Measurements from ENCODE around the gene ZSCAN29. TPM values are rescaled to one million over a fixed set of nuclear protein-coding genes. Genes with fewer than 3 reads are reported as not detected.

Gene ZSCAN29
- total and polyA plus RNA-seq, 9 donors, result 8.5 to 24.1 (median 19.0) TPM

DNA sequence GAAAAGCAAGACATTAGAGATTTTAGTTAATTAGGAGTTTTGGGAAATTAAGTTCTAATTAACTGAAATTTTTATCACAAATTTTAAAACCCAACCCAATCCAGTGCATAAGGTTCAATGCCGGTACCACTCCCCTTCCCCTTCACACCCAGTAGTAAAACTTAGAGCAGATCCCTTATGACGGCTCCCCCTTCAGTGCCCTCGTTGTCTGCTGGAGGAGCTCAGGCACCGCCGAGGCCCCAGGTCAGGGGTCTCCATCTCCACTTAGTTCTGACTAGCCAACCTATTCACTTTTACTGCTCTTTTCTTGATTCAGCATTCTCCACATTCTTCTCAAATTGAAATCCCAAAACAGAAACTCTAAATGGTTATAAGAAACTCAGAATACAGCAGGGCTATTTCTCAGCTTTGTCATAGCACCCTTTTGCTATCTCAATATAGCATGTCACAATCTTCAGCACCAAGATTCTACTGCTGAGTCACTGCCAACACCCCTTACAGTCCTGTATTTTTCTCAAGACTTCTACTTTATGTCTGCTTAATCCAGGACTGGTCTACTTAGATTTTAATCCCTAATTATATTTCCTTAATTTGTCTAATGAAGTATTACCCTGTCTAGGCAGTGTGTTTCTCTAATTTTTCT, 39.9 kb upstream of the ZSCAN29 start:
- intact Hi-C loops (cut with DNase I), result no loop called here

DNA sequence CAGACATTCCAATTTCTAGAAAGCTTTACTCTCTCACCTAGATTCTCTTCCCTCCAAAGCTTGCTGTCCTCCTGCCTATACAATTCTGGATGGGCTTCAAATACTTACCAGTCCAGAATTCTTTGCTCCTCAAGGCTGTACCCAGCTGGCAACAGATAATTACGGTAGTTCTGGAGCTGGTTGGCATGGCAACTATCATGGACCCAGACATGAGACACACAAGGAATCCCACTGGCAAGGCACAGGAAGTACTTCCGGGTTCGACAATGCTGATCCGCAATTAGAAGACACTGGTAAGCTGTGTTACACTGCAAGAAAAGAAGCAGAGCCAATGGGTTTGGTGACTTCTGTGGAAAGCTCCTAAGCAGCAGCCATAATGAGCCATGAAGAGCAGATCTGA, 37.9 kb upstream of the ZSCAN29 start:
- no peaks in the 10 kb centered on the region for H3K27me3 ChIP-seq
- TF ChIP-seq POLR2A (IDR thresholded peaks at IDR 0.05), result no peak
- no peak for TF ChIP-seq EP300 (IDR thresholded peaks at IDR 0.05)
- TF ChIP-seq, protein P1, sequence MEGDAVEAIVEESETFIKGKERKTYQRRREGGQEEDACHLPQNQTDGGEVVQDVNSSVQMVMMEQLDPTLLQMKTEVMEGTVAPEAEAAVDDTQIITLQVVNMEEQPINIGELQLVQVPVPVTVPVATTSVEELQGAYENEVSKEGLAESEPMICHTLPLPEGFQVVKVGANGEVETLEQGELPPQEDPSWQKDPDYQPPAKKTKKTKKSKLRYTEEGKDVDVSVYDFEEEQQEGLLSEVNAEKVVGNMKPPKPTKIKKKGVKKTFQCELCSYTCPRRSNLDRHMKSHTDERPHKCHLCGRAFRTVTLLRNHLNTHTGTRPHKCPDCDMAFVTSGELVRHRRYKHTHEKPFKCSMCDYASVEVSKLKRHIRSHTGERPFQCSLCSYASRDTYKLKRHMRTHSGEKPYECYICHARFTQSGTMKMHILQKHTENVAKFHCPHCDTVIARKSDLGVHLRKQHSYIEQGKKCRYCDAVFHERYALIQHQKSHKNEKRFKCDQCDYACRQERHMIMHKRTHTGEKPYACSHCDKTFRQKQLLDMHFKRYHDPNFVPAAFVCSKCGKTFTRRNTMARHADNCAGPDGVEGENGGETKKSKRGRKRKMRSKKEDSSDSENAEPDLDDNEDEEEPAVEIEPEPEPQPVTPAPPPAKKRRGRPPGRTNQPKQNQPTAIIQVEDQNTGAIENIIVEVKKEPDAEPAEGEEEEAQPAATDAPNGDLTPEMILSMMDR (IDR thresholded peaks at IDR 0.05), result no peak
- WGBS, 3 donors, result 37 to 60% (median 51%) methylated on average over 4 of the region's 4 CpGs
- intact Hi-C loops (cut with DNase I), result no loop called here
- no peaks in the 10 kb centered on the region for H3K36me3 ChIP-seq
- no peak overlapping the region for H3K27ac ChIP-seq
- DNase-seq, result no peak
- H3K9me3 ChIP-seq, result no peaks in the 10 kb centered on the region
- no peak overlapping the region for H3K4me3 ChIP-seq
- H3K4me1 ChIP-seq (ENCODE audit: insufficient read depth), result no peaks in the 10 kb centered on the region

More for the DNA sequence above, 39.9 kb upstream of the ZSCAN29 start:
- DNase-seq, result no peak
- no peak overlapping the region for H3K27ac ChIP-seq
- H3K4me3 ChIP-seq, result no peak overlapping the region
- H3K27me3 ChIP-seq, result no peaks in the 10 kb centered on the region
- no peaks in the 10 kb centered on the region for H3K36me3 ChIP-seq
- no peak for TF ChIP-seq POLR2A (IDR thresholded peaks at IDR 0.05)
- TF ChIP-seq EP300 (IDR thresholded peaks at IDR 0.05), result no peak
- TF ChIP-seq, protein P1 (IDR thresholded peaks at IDR 0.05), result no peak
- H3K4me1 ChIP-seq (ENCODE audit: insufficient read depth), result no peaks in the 10 kb centered on the region
- H3K9me3 ChIP-seq, result no peaks in the 10 kb centered on the region
- WGBS, 3 donors, result 51 to 66% (median 60%) methylated on average over 5 of the region's 5 CpGs

GRCh38 chr15:43406808-43407207, 36.0 kb upstream of the ZSCAN29 start:
- Histone ChIP-seq H3K9me3 (no peaks in the 10 kb centered on the region), H3K4me1 (ENCODE audit: insufficient read depth) (no peaks in the 10 kb centered on the region), H3K4me3 (no peak overlapping the region), H3K27me3 (no peaks in the 10 kb centered on the region), H3K27ac (no peak overlapping the region), H3K36me3 (no peaks in the 10 kb centered on the region)
- TF ChIP-seq, protein P1 (IDR thresholded peaks at IDR 0.05), result no peak
- TF ChIP-seq EP300 (IDR thresholded peaks at IDR 0.05) (no peak), POLR2A (IDR thresholded peaks at IDR 0.05) (no peak)
- no peak for DNase-seq
- WGBS, 3 donors, result 87 to 92% (median 91%) methylated on average over 2 of the region's 2 CpGs
- intact Hi-C loops (cut with DNase I), result no loop called here

DNA sequence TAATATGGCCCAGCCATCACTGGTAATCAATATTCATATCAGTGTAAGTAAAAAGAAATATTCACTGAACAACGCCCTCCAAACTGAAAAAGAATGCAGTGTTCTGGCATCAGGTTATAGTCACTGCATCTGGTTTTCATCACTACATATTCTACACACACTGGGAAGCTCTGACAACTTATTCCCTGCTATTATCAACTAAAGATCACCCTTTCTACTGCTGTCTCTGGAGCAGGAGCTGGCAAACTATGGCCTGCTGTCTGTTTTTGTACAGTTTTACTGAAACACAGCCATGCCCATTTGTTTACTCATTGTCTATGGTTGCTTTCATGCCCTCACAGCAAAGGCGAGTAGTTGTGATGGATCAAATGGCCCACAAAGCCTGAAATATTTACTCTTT, 35.3 kb upstream of the ZSCAN29 start:
- Histone ChIP-seq H3K4me3 (no peak overlapping the region), H3K4me1 (ENCODE audit: insufficient read depth) (no peaks in the 10 kb centered on the region), H3K27ac (no peak overlapping the region), H3K36me3 (no peaks in the 10 kb centered on the region), H3K27me3 (no peaks in the 10 kb centered on the region), H3K9me3 (no peaks in the 10 kb centered on the region)
- intact Hi-C loops (cut with DNase I), result no loop called here
- DNase-seq, result no peak
- TF ChIP-seq EP300 (IDR thresholded peaks at IDR 0.05) (no peak), POLR2A (IDR thresholded peaks at IDR 0.05) (no peak)
- TF ChIP-seq, protein P1 (IDR thresholded peaks at IDR 0.05), result no peak
- WGBS, 3 donors, result 58 to 60% (median 60%) methylated on average over 2 of the region's 2 CpGs
